Thyroid gland (tissue), 4 donors: ENCODE results near the gene PPP3CA. TPM values are rescaled to one million over a fixed set of nuclear protein-coding genes. Genes with fewer than 3 reads are reported as not detected.

Source experiments
- DNase-seq, 2 donors: peaks; one replicate each; pipeline ENCODE4 v3.0.0-alpha.2; 2019
- H3K27ac ChIP-seq, 3 donors: fragments of 200-600 bp; sonication (generic); 1 replicate in 2 of 3; 2 replicates in 1 of 3; pipeline ENCODE4 v1.5.1; 2016 to 2019; ENCODE audit warnings: mild to moderate bottlenecking in 1 of 3, moderate library complexity in 1 of 3
- H3K27me3 ChIP-seq: fragments of 200-600 bp; sonication (generic); one replicate; pipeline ENCODE4 v1.5.1; 2019
- H3K36me3 ChIP-seq, 2 donors: fragments of 200-600 bp; sonication (generic); one replicate each; pipeline ENCODE4 v1.5.1; 2016 to 2019
- H3K4me1 ChIP-seq, 2 donors: fragments of 200-600 bp; sonication (generic); one replicate each; pipeline ENCODE4 v1.5.1; 2017 to 2019
- H3K4me3 ChIP-seq, 3 donors: fragments of 200-600 bp; sonication (generic); replicated peaks in 1 of 3; 1 replicate in 2 of 3; 2 replicates in 1 of 3; pipeline ENCODE4 v1.5.1; 2016; ENCODE audit warnings: mild to moderate bottlenecking in 1 of 3
- H3K9me3 ChIP-seq: fragments of 200-600 bp; sonication (generic); one replicate; pipeline ENCODE4 v1.5.1; 2017
- CTCF ChIP-seq, 6 experiments: fragments of 200-600 bp in 3 of 6; fragments of 450-650 bp in 3 of 6; sonication (generic) in 3 of 6; IDR thresholded peaks; one replicate each; pipeline ENCODE4 v1.5.1; 2016 to 2019; ENCODE audit warnings: antibody characterized with exemption in 6 of 6, mild to moderate bottlenecking in 2 of 6, inconsistent platforms in 1 of 6, moderate library complexity in 1 of 6
- POLR2A ChIP-seq, 2 donors: fragments of 450-650 bp; IDR thresholded peaks; one replicate each; pipeline ENCODE4 v1.6.1; 2017; ENCODE audit warnings: antibody characterized with exemption in 2 of 2, mild to moderate bottlenecking in 2 of 2, moderate library complexity in 1 of 2
- WGBS, 2 donors: methylation state at CpG; one replicate each; pipeline ENCODE4 v1.1.5; 2017; 5-methylcytosine and 5-hydroxymethylcytosine counted together
- intact Hi-C: fragments of 100-400 bp; cut with DNase I; formaldehyde crosslinking; loops from one replicate; pipeline ENCODE4 v1.15.1; 2023
- total RNA-seq, 4 donors: library from RNA; depleted of rRNA; stranded (reverse); fragments of >200 nt; gene quantifications; one replicate each; pipeline ENCODE4 v1.2.3, GENCODE V29; 2016

Gene PPP3CA
- total RNA-seq, 4 donors from 2014 or later = 31.6 to 45.8 (median 34.4) TPM

- 92 to 95% methylated on average over 3 of the region's 3 CpGs for WGBS, 2 donors
- H3K4me3 ChIP-seq = no peak overlapping the region
- TF ChIP-seq CTCF (IDR thresholded peaks at IDR 0.05) (no peak), POLR2A (IDR thresholded peaks at IDR 0.05) (no peak)
- no peak overlapping the region for H3K27ac ChIP-seq
- intact Hi-C loops = no loop called here
- no peaks in the 10 kb centered on the region for H3K27me3 ChIP-seq
- DNase-seq = no peak
- H3K4me1 ChIP-seq = peaks cover 4 to 8% of the 10 kb centered on the region in 2 donors
- no peaks in the 10 kb centered on the region for H3K36me3 ChIP-seq
- no peaks in the 10 kb centered on the region for H3K9me3 ChIP-seq
Observed at GRCh38 chr4:101299899-101300540, 47.3 kb downstream of the PPP3CA start.

GRCh38 chr4:101299021-101299420 is 48.3 kb downstream of the PPP3CA start:
- WGBS, 2 donors = 98% methylated on average over 2 of the region's 2 CpGs
- Histone ChIP-seq H3K4me1 (peaks cover 0 to 3% of the 10 kb centered on the region in 2 donors), H3K27ac (no peak overlapping the region), H3K9me3 (no peaks in the 10 kb centered on the region), H3K27me3 (no peaks in the 10 kb centered on the region), H3K36me3 (no peaks in the 10 kb centered on the region), H3K4me3 (no peak overlapping the region)
- intact Hi-C loops = no loop called here
- DNase-seq = no peak
- TF ChIP-seq CTCF (IDR thresholded peaks at IDR 0.05) = no peak
- no peak for TF ChIP-seq POLR2A (IDR thresholded peaks at IDR 0.05)

GRCh38 chr4:101295691-101296090 is 51.6 kb downstream of the PPP3CA start:
- no peaks in the 10 kb centered on the region for H3K9me3 ChIP-seq
- peaks cover 8 to 15% of the 10 kb centered on the region in 2 donors for H3K4me1 ChIP-seq
- H3K27ac ChIP-seq = no peak overlapping the region
- H3K36me3 ChIP-seq = no peaks in the 10 kb centered on the region
- no peak overlapping the region for H3K4me3 ChIP-seq
- intact Hi-C loops = no loop called here
- no peak for DNase-seq
- TF ChIP-seq POLR2A (IDR thresholded peaks at IDR 0.05) (no peak), CTCF (IDR thresholded peaks at IDR 0.05) (no peak)
- no peaks in the 10 kb centered on the region for H3K27me3 ChIP-seq

GRCh38 chr4:101294597-101294996 is 52.7 kb downstream of the PPP3CA start:
- H3K36me3 ChIP-seq = no peaks in the 10 kb centered on the region
- H3K4me1 ChIP-seq = peaks cover 12 to 18% of the 10 kb centered on the region in 2 donors
- H3K9me3 ChIP-seq = no peaks in the 10 kb centered on the region
- H3K27me3 ChIP-seq = no peaks in the 10 kb centered on the region
- no peak for DNase-seq
- H3K27ac ChIP-seq = no peak overlapping the region
- no peak overlapping the region for H3K4me3 ChIP-seq
- whole genome bisulfite sequencing, 2 donors = 95 to 96% methylated on average over 3 of the region's 3 CpGs
- intact Hi-C loops = no loop called here
- no peak for TF ChIP-seq CTCF (IDR thresholded peaks at IDR 0.05)
- no peak for TF ChIP-seq POLR2A (IDR thresholded peaks at IDR 0.05)

- Histone ChIP-seq H3K27ac (no peak overlapping the region), H3K4me3 (no peak overlapping the region), H3K9me3 (no peaks in the 10 kb centered on the region), H3K27me3 (no peaks in the 10 kb centered on the region), H3K4me1 (peaks cover 12 to 32% of the 10 kb centered on the region in 2 donors), H3K36me3 (no peaks in the 10 kb centered on the region)
- intact Hi-C loops = no loop called here
- WGBS, 2 donors = 62 to 83% methylated on average over 2 of the region's 2 CpGs
- TF ChIP-seq POLR2A (IDR thresholded peaks at IDR 0.05) (no peak), CTCF (IDR thresholded peaks at IDR 0.05) (no peak)
- peak in 1 of 2 donors; percentile 10 for DNase-seq
Observed at GRCh38 chr4:101292901-101293300, 54.4 kb downstream of the PPP3CA start.
